Fibroblast of skin of back (primary cell): ENCODE data around the gene SRRM3. TPM values are rescaled to one million over a fixed set of nuclear protein-coding genes. Genes with fewer than 3 reads are reported as not detected.
"Not testable (repeated sequence)": the region's sequence is repeated elsewhere in the genome, so short reads cannot be mapped to it uniquely, and the experiment has no call there.

ENCODE experiments used
- DNase-seq: peaks from one replicate; pipeline ENCODE4 v3.0.0-alpha.2; 2013
- polyA plus RNA-seq, 2 experiments: library from polyadenylated mRNA; unstranded; fragments of 120-200 nt; gene quantifications; one replicate each; pipeline ENCODE4 v1.2.1, GENCODE V29; 2013; ENCODE audit not compliant: insufficient read length in 2 of 2

Gene SRRM3
- polyA plus RNA-seq (2013, experiment 1 of 2; ENCODE audit: insufficient read length): 2.2 TPM
- polyA plus RNA-seq (2013, experiment 2 of 2; ENCODE audit: insufficient read length): 2.8 TPM

GRCh38 chr7:76201732-76202665, at the start of gene SRRM3:
Gene SRRM3, plus strand, starts transcription at chr7:76201896. Its CDS starts 33,171 bp downstream, at chr7:76235067.
- peak; percentile 72 for DNase-seq

GRCh38 chr7:76151932-76152331, 49.8 kb upstream of the SRRM3 start:
- DNase-seq: no peak

- DNase-seq: peak; percentile 18
Measured at GRCh38 chr7:76153571-76154230, 48.0 kb upstream of the SRRM3 start.

- no peak for DNase-seq
Measured at GRCh38 chr7:76155938-76156337, 45.8 kb upstream of the SRRM3 start.

GRCh38 chr7:76156992-76157685, 44.6 kb upstream of the SRRM3 start:
- DNase-seq: not testable (repeated sequence)

- DNase-seq: not testable (repeated sequence)
Measured at GRCh38 chr7:76158416-76158815, 43.3 kb upstream of the SRRM3 start.

- DNase-seq: not testable (repeated sequence)
Measured at GRCh38 chr7:76162416-76163170, 39.1 kb upstream of the SRRM3 start.

- not testable (repeated sequence) for DNase-seq
Measured at GRCh38 chr7:76163812-76164211, 37.9 kb upstream of the SRRM3 start.

- no peak for DNase-seq
Measured at GRCh38 chr7:76165106-76165972, 36.4 kb upstream of the SRRM3 start.

- DNase-seq: no peak
Measured at GRCh38 chr7:76165973-76166403, 35.7 kb upstream of the SRRM3 start.

GRCh38 chr7:76166404-76167255, 35.1 kb upstream of the SRRM3 start:
- DNase-seq: peak; percentile 90

- DNase-seq: no peak
Measured at GRCh38 chr7:76173566-76174205, 28.0 kb upstream of the SRRM3 start.

- not testable (repeated sequence) for DNase-seq
Measured at GRCh38 chr7:76176951-76177350, 24.7 kb upstream of the SRRM3 start.

- DNase-seq: no peak
Measured at GRCh38 chr7:76179686-76180085, 22.0 kb upstream of the SRRM3 start.

- DNase-seq: no peak
Measured at GRCh38 chr7:76182225-76182960, 19.3 kb upstream of the SRRM3 start.

GRCh38 chr7:76185187-76185896, 16.4 kb upstream of the SRRM3 start:
- no peak for DNase-seq

GRCh38 chr7:76187272-76187671, 14.4 kb upstream of the SRRM3 start:
- no peak for DNase-seq

- no peak for DNase-seq
Measured at GRCh38 chr7:76189276-76189675, 12.4 kb upstream of the SRRM3 start.
